OCI-LY7 (cell line): ENCODE results near the gene SIRT3.
"Not testable (repeated sequence)": the region's sequence is repeated elsewhere in the genome, so short reads cannot be mapped to it uniquely, and the experiment has no call there.

Experiments
- CTCF ChIP-seq: fragments of 200-600 bp; sonication (generic); conservative IDR thresholded peaks from 2 replicates; pipeline ENCODE4 v1.5.1; 2014; ENCODE audit warnings: mild to moderate bottlenecking, antibody characterized with exemption, low read length, moderate library complexity, mixed read lengths
- EZH2phosphoT487 ChIP-seq: fragments of 200-600 bp; sonication (generic); IDR thresholded peaks from 2 replicates; pipeline ENCODE4 v1.6.1; 2018; ENCODE audit warnings: low read depth, borderline replicate concordance, mild to moderate bottlenecking, mixed run types, antibody characterized with exemption, low read length, moderate library complexity, mixed read lengths

- not testable (repeated sequence) for TF ChIP-seq CTCF, EZH2phosphoT487
Observed at GRCh38 chr11:220641-221215, 15.4 kb downstream of the SIRT3 start.
